NT2/D1 (cell line): ENCODE measurements around the gene AKAP13.

Experiments used
- YY1 ChIP-seq: IDR thresholded peaks from 2 replicates; pipeline ENCODE4 v1.6.1; 2011; ENCODE audit not compliant: insufficient read length, insufficient read depth
- ZNF274 ChIP-seq: IDR thresholded peaks from 2 replicates; pipeline ENCODE4 v1.6.1; 2011; ENCODE audit warnings: mild to moderate bottlenecking, low read depth, low read length

GRCh38 chr15:85615930-85616329, 235.5 kb downstream of the AKAP13 start:
- TF ChIP-seq YY1 (no peak), ZNF274 (no peak)
